Measurements from ENCODE around the gene LRRC46. TPM values are rescaled to one million over a fixed set of nuclear protein-coding genes. Genes with fewer than 3 reads are reported as not detected.

Gene LRRC46
- total and polyA plus RNA-seq, 10 of the 15 experiments (the other 5 are each of a cell fraction or from before 2014, with no cell fraction given): 0.15 to 1.8 (median 0.38) TPM; not detected in 1

DNA sequence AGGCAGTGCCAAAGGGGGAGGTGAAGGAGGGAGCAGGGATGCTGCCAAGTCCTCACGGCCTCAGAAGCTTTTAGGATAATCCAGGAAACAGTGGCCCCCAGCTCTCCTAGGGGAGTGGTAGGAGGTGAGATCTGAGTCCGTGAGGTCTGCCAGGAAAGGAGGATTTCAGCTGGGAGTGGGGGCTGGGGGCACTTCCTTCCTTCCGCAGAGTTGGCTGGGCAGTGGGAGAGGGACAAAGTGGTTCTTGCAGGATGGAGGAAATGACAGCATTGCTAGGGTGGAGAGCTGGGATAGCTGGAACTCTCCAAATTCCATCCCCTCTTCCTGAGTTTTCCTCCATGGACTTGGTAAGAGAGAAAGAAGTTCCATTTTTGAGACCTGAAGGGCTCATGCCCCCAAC is 24.3 kb downstream of the LRRC46 start:
- no peak overlapping the region for H2AFZ ChIP-seq (ENCODE audit: control insufficient read depth, low read depth, low read length)
- no peak overlapping the region for H3K27ac ChIP-seq (ENCODE audit: control insufficient read depth, insufficient read depth)
- H3K4me1 ChIP-seq (ENCODE audit: control insufficient read depth, insufficient read depth, low read length): peaks cover 5% of the 10 kb centered on the region
- ChIA-PET RAD21 (ENCODE audit: unreplicated experiment) (no interaction called here), CTCF (interaction anchor here (0.7 to 3.6 kb wide), 4 partner anchors 13 to 34 kb away, joined by 3 to 14 read pairs (median 3); no protein-coding TSS in a partner anchor), POLR2A (no interaction called here), SMC1A (ENCODE audit: uncharacterized antibody, unreplicated experiment) (interaction anchor here (1.2 to 1.3 kb wide), 2 partner anchors 13 to 36 kb away, joined by 3 read pairs; no protein-coding TSS in a partner anchor)
- TF ChIP-seq HDGF (IDR thresholded peaks at IDR 0.05) (no peak), ZSCAN29 (IDR thresholded peaks at IDR 0.05) (no peak), NBN (IDR thresholded peaks at IDR 0.05) (no peak), BACH1 (IDR thresholded peaks at IDR 0.05; ENCODE audit: borderline replicate concordance) (no peak), RELA (IDR thresholded peaks at IDR 0.05; ENCODE audit: borderline replicate concordance, partially characterized antibody) (no peak)
- TF ChIP-seq, protein P1, sequence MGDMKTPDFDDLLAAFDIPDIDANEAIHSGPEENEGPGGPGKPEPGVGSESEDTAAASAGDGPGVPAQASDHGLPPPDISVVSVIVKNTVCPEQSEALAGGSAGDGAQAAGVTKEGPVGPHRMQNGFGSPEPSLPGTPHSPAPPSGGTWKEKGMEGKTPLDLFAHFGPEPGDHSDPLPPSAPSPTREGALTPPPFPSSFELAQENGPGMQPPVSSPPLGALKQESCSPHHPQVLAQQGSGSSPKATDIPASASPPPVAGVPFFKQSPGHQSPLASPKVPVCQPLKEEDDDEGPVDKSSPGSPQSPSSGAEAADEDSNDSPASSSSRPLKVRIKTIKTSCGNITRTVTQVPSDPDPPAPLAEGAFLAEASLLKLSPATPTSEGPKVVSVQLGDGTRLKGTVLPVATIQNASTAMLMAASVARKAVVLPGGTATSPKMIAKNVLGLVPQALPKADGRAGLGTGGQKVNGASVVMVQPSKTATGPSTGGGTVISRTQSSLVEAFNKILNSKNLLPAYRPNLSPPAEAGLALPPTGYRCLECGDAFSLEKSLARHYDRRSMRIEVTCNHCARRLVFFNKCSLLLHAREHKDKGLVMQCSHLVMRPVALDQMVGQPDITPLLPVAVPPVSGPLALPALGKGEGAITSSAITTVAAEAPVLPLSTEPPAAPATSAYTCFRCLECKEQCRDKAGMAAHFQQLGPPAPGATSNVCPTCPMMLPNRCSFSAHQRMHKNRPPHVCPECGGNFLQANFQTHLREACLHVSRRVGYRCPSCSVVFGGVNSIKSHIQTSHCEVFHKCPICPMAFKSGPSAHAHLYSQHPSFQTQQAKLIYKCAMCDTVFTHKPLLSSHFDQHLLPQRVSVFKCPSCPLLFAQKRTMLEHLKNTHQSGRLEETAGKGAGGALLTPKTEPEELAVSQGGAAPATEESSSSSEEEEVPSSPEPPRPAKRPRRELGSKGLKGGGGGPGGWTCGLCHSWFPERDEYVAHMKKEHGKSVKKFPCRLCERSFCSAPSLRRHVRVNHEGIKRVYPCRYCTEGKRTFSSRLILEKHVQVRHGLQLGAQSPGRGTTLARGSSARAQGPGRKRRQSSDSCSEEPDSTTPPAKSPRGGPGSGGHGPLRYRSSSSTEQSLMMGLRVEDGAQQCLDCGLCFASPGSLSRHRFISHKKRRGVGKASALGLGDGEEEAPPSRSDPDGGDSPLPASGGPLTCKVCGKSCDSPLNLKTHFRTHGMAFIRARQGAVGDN (IDR thresholded peaks at IDR 0.05): no peak
- TF ChIP-seq, protein P2, sequence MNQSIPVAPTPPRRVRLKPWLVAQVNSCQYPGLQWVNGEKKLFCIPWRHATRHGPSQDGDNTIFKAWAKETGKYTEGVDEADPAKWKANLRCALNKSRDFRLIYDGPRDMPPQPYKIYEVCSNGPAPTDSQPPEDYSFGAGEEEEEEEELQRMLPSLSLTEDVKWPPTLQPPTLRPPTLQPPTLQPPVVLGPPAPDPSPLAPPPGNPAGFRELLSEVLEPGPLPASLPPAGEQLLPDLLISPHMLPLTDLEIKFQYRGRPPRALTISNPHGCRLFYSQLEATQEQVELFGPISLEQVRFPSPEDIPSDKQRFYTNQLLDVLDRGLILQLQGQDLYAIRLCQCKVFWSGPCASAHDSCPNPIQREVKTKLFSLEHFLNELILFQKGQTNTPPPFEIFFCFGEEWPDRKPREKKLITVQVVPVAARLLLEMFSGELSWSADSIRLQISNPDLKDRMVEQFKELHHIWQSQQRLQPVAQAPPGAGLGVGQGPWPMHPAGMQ (IDR thresholded peaks at IDR 0.05; ENCODE audit: borderline replicate concordance): no peak
- TF ChIP-seq, protein P3, sequence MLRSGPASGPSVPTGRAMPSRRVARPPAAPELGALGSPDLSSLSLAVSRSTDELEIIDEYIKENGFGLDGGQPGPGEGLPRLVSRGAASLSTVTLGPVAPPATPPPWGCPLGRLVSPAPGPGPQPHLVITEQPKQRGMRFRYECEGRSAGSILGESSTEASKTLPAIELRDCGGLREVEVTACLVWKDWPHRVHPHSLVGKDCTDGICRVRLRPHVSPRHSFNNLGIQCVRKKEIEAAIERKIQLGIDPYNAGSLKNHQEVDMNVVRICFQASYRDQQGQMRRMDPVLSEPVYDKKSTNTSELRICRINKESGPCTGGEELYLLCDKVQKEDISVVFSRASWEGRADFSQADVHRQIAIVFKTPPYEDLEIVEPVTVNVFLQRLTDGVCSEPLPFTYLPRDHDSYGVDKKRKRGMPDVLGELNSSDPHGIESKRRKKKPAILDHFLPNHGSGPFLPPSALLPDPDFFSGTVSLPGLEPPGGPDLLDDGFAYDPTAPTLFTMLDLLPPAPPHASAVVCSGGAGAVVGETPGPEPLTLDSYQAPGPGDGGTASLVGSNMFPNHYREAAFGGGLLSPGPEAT (IDR thresholded peaks at IDR 0.05; ENCODE audit: low read depth): no peak
- H3K36me3 ChIP-seq (ENCODE audit: control insufficient read depth in 2 of 2, insufficient read depth in 2 of 2, low read length in 1 of 2): no peaks in the 10 kb centered on the region
- FAIRE-seq (no peak), DNase-seq (ENCODE audit: low read depth, low spot score) (no peak), ATAC-seq (no peak)
- intact Hi-C loops (cut with micrococcal nuclease; ENCODE audit: unreplicated experiment): no loop called here
- H3K4me2 ChIP-seq (ENCODE audit: control insufficient read depth, insufficient read depth): no peak overlapping the region
- no peaks in the 10 kb centered on the region for H3K79me2 ChIP-seq (ENCODE audit: control insufficient read depth, insufficient read depth, low read length)
- peaks cover 16 to 41% of the 10 kb centered on the region in 2 experiments for H3K27me3 ChIP-seq (replicated peaks in 1 of 2; ENCODE audit: control insufficient read depth in 2 of 2, insufficient read depth in 2 of 2, low read length in 1 of 2)
- no peaks in the 10 kb centered on the region for H4K20me1 ChIP-seq (ENCODE audit: control insufficient read depth, insufficient read depth)
- in situ Hi-C loops (cut with MboI): no loop called here
- no peak overlapping the region for H3K9ac ChIP-seq (ENCODE audit: control insufficient read depth, insufficient read depth, low read length)
- no peaks in the 10 kb centered on the region for H3K9me3 ChIP-seq (replicated peaks; ENCODE audit: control insufficient read depth, insufficient read depth, low read length)
- BruUV-seq (replicated peaks): no TSS peak
- no peak overlapping the region for H3K4me3 ChIP-seq
- 30% methylated on average over 3 of the region's 3 CpGs for WGBS (ENCODE audit: insufficient coverage, insufficient replicate concordance, low lambda C conversion rate, missing lambda C conversion rate)
